Lower leg skin (tissue), 3 donors: ENCODE data around the gene ADGRA3.

Experiments used
- CTCF ChIP-seq, 3 donors: fragments of 450-650 bp; IDR thresholded peaks; one replicate each; pipeline ENCODE4 v1.5.1; 2016; ENCODE audit warnings: antibody characterized with exemption in 3 of 3, mild to moderate bottlenecking in 3 of 3, moderate library complexity in 2 of 3
- POLR2A ChIP-seq, 2 donors: fragments of 450-650 bp; IDR thresholded peaks; one replicate each; pipeline ENCODE4 v1.6.1; 2016 to 2017; ENCODE audit warnings: antibody characterized with exemption in 2 of 2, mild to moderate bottlenecking in 1 of 2, moderate library complexity in 1 of 2

GRCh38 chr4:22514001-22514400, 1.9 kb downstream of the ADGRA3 start:
- TF ChIP-seq POLR2A (IDR thresholded peaks at IDR 0.05) (no peak), CTCF (IDR thresholded peaks at IDR 0.05) (no peak)
